Smooth muscle cell (in vitro differentiated cells): ENCODE results near the gene BRINP3. TPM values are rescaled to one million over a fixed set of nuclear protein-coding genes. Genes with fewer than 3 reads are reported as not detected.

ENCODE experiments used
- DNase-seq: peaks from one replicate; lab custom pipeline; 2025; ENCODE audit not compliant: unreplicated experiment; lab: John Stamatoyannopoulos, UW
- H2AFZ ChIP-seq: fragments of 200-600 bp; sonication (generic); 2 replicates; pipeline ENCODE4 v1.6.0; 2016; ENCODE audit warnings: antibody characterized with exemption, low read depth, mild to moderate bottlenecking
- H3F3A ChIP-seq: fragments of 200-600 bp; sonication (generic); 2 replicates; pipeline ENCODE4 v1.6.0; 2017; ENCODE audit warnings: antibody characterized with exemption, low read depth
- H3K27ac ChIP-seq: fragments of 200-600 bp; sonication (generic); 2 replicates; pipeline ENCODE4 v1.5.1; 2016; ENCODE audit warnings: low read depth, mild to moderate bottlenecking
- H3K27me3 ChIP-seq: fragments of 200-600 bp; sonication (generic); 2 replicates; pipeline ENCODE4 v1.6.1; 2016; ENCODE audit warnings: low read depth, mild to moderate bottlenecking
- H3K36me3 ChIP-seq: fragments of 200-600 bp; sonication (generic); 2 replicates; pipeline ENCODE4 v1.5.1; 2016; ENCODE audit warnings: low read depth
- H3K4me1 ChIP-seq: fragments of 200-600 bp; sonication (generic); 2 replicates; pipeline ENCODE4 v1.5.1; 2016; ENCODE audit warnings: low read depth
- H3K4me2 ChIP-seq: fragments of 200-600 bp; sonication (generic); 2 replicates; pipeline ENCODE4 v1.6.0; 2016; ENCODE audit warnings: mild to moderate bottlenecking
- H3K4me3 ChIP-seq: fragments of 200-600 bp; sonication (generic); 2 replicates; pipeline ENCODE4 v1.5.1; 2016; ENCODE audit warnings: mild to moderate bottlenecking
- H3K79me2 ChIP-seq: fragments of 200-600 bp; sonication (generic); 2 replicates; pipeline ENCODE4 v1.6.0; 2016; ENCODE audit warnings: low read depth, mild to moderate bottlenecking
- H3K9ac ChIP-seq: fragments of 200-600 bp; sonication (generic); 2 replicates; pipeline ENCODE4 v1.6.0; 2016; ENCODE audit warnings: low read depth
- H3K9me3 ChIP-seq: fragments of 200-600 bp; sonication (generic); replicated peaks from 2 replicates; pipeline ENCODE4 v1.5.1; 2016; ENCODE audit warnings: low read depth
- H4K20me1 ChIP-seq: fragments of 200-600 bp; sonication (generic); 2 replicates; pipeline ENCODE4 v1.6.0; 2016; ENCODE audit warnings: low read depth
- WGBS: methylation state at CpG from one replicate; pipeline ENCODE4 v1.1.7; 2016; ENCODE audit warnings: low lambda C conversion rate; 5-methylcytosine and 5-hydroxymethylcytosine counted together
- polyA plus RNA-seq: library from polyadenylated mRNA; unstranded; fragments of >200 nt; fragmentation: Nextera tagmentation; extraction: Ambion mirVana; gene quantifications from 2 replicates; pipeline ENCODE4 v1.2.1, GENCODE V29; 2016
- total RNA-seq: library from RNA; depleted of rRNA; stranded (reverse); fragments of >200 nt; gene quantifications from 2 replicates; pipeline ENCODE4 v1.2.3, GENCODE V29; 2014
- TF ChIP-seq, protein P1 (sequence below): fragments of 200-600 bp; sonication (generic); IDR thresholded peaks from 2 replicates; pipeline ENCODE4 v1.5.1; 2017; ENCODE audit warnings: borderline replicate concordance, mild to moderate bottlenecking, antibody characterized with exemption; ENCODE audit not compliant: insufficient read depth, poor library complexity, severe bottlenecking

BRINP3 gene
- total and polyA plus RNA-seq, 2 experiments from 2014 or later, result not detected

DNA sequence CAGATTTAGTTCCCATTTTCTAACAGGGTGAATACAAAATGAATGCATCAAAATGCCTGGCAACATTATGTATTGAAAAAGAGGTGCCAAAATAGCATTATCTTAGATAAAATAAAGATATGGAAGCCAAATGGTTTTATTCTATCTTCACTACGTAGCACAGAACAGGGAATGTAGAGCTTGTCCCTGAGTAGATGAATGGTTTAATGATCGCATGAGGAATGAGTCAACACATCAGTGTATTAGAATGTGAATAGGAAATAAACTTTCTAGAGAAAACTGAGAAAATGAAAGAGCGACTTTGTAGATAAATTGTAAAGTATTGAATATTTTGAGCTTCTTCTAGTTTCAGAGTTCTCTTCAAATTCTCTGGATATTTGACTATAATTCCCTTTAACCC, 74.3 kb downstream of the BRINP3 start:
- Histone ChIP-seq H3K9ac (no peak overlapping the region), H3K27me3 (no peaks in the 10 kb centered on the region), H4K20me1 (no peaks in the 10 kb centered on the region), H3K4me2 (no peak overlapping the region), H3K9me3 (no peaks in the 10 kb centered on the region), H2AFZ (no peak overlapping the region), H3K36me3 (no peaks in the 10 kb centered on the region), H3F3A (no peaks in the 10 kb centered on the region), H3K27ac (no peak overlapping the region), H3K79me2 (no peaks in the 10 kb centered on the region), H3K4me1 (no peaks in the 10 kb centered on the region), H3K4me3 (no peak overlapping the region)
- TF ChIP-seq, protein P1, sequence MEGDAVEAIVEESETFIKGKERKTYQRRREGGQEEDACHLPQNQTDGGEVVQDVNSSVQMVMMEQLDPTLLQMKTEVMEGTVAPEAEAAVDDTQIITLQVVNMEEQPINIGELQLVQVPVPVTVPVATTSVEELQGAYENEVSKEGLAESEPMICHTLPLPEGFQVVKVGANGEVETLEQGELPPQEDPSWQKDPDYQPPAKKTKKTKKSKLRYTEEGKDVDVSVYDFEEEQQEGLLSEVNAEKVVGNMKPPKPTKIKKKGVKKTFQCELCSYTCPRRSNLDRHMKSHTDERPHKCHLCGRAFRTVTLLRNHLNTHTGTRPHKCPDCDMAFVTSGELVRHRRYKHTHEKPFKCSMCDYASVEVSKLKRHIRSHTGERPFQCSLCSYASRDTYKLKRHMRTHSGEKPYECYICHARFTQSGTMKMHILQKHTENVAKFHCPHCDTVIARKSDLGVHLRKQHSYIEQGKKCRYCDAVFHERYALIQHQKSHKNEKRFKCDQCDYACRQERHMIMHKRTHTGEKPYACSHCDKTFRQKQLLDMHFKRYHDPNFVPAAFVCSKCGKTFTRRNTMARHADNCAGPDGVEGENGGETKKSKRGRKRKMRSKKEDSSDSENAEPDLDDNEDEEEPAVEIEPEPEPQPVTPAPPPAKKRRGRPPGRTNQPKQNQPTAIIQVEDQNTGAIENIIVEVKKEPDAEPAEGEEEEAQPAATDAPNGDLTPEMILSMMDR, result no peak
- DNase-seq, result no peak
- 78% methylated on average over 3 of the region's 3 CpGs for WGBS

- no peak overlapping the region for H3K4me3 ChIP-seq
- no peaks in the 10 kb centered on the region for H4K20me1 ChIP-seq
- no peaks in the 10 kb centered on the region for H3K79me2 ChIP-seq
- 65% methylated on average over 3 of the region's 3 CpGs for WGBS
- no peak overlapping the region for H3K27ac ChIP-seq
- H3K27me3 ChIP-seq, result peaks cover 6% of the 10 kb centered on the region
- no peaks in the 10 kb centered on the region for H3F3A ChIP-seq
- no peak for DNase-seq
- H3K36me3 ChIP-seq, result no peaks in the 10 kb centered on the region
- H3K9me3 ChIP-seq, result no peaks in the 10 kb centered on the region
- no peak overlapping the region for H2AFZ ChIP-seq
- H3K4me1 ChIP-seq, result no peaks in the 10 kb centered on the region
- TF ChIP-seq, protein P1, result no peak
- H3K9ac ChIP-seq, result no peak overlapping the region
- no peak overlapping the region for H3K4me2 ChIP-seq
Observed at GRCh38 chr1:190399233-190399632, 78.4 kb downstream of the BRINP3 start.

DNA sequence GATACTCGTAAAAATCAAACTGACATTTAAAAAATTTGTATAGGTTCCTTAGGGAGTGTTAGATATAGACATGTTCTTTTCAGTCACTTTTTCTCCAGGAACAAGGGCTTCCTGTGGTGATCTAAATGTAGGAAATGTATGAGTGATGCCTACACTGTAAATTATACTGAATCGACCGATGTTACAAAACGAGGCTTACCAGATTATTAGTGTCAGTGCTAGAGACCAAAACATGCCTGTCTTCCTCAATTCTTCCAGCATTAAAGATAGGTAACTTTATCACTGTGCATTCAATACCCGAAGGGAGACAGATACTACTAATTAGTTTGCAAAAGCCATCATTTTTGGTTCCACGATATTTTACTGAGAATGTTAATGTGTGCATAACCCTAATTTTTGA, 86.1 kb downstream of the BRINP3 start:
- TF ChIP-seq, protein P1, result no peak
- Histone ChIP-seq H3K4me1 (no peaks in the 10 kb centered on the region), H3K4me3 (no peak overlapping the region), H3K9me3 (no peaks in the 10 kb centered on the region), H3K79me2 (no peaks in the 10 kb centered on the region), H3K27ac (no peak overlapping the region), H3K27me3 (peaks cover 29% of the 10 kb centered on the region), H4K20me1 (no peaks in the 10 kb centered on the region), H3K36me3 (no peaks in the 10 kb centered on the region), H2AFZ (no peak overlapping the region), H3K9ac (no peak overlapping the region), H3K4me2 (no peak overlapping the region), H3F3A (no peaks in the 10 kb centered on the region)
- WGBS, result 77% methylated on average over 6 of the region's 6 CpGs
- no peak for DNase-seq

GRCh38 chr1:190377991-190378390, 99.7 kb downstream of the BRINP3 start:
- Histone ChIP-seq H3K27ac (no peak overlapping the region), H3K27me3 (no peaks in the 10 kb centered on the region), H2AFZ (peak overlapping the region; percentile 31), H3K9ac (no peak overlapping the region), H3F3A (no peaks in the 10 kb centered on the region), H3K36me3 (no peaks in the 10 kb centered on the region), H3K4me3 (no peak overlapping the region), H4K20me1 (no peaks in the 10 kb centered on the region), H3K9me3 (no peaks in the 10 kb centered on the region), H3K79me2 (no peaks in the 10 kb centered on the region), H3K4me1 (no peaks in the 10 kb centered on the region), H3K4me2 (no peak overlapping the region)
- no peak for DNase-seq
- 89% methylated on average over 2 of the region's 2 CpGs for WGBS
- TF ChIP-seq, protein P1, result no peak
